GM12875 (cell line): Measurements from ENCODE around the gene SEC22B.
"Not testable (repeated sequence)": the region's sequence is repeated elsewhere in the genome, so short reads cannot be mapped to it uniquely, and the experiment has no call there.

Experiments used
- H3K4me3 ChIP-seq: one replicate; pipeline ENCODE4 v1.5.1; 2011; ENCODE audit warnings: low read depth, low read length, control low read depth

Gene SEC22B

GRCh38 chr1:120122262-120122893 is 53.9 kb downstream of the SEC22B start:
- not testable (repeated sequence) for H3K4me3 ChIP-seq

GRCh38 chr1:120121830-120122229 is 54.5 kb downstream of the SEC22B start:
- H3K4me3 ChIP-seq = not testable (repeated sequence)

GRCh38 chr1:120120525-120120924 is 55.8 kb downstream of the SEC22B start:
- not testable (repeated sequence) for H3K4me3 ChIP-seq

GRCh38 chr1:120117371-120118177 is 58.7 kb downstream of the SEC22B start:
- not testable (repeated sequence) for H3K4me3 ChIP-seq

- not testable (repeated sequence) for H3K4me3 ChIP-seq
These were observed 60.2 kb downstream of the SEC22B start for GRCh38 chr1:120116094-120116493.

GRCh38 chr1:120113134-120113533 is 63.2 kb downstream of the SEC22B start:
- not testable (repeated sequence) for H3K4me3 ChIP-seq

- not testable (repeated sequence) for H3K4me3 ChIP-seq
These were observed 64.1 kb downstream of the SEC22B start for GRCh38 chr1:120112212-120112611.

- H3K4me3 ChIP-seq = not testable (repeated sequence)
These were observed 64.5 kb downstream of the SEC22B start for GRCh38 chr1:120111771-120112170.

- H3K4me3 ChIP-seq = not testable (repeated sequence)
These were observed 65.3 kb downstream of the SEC22B start for GRCh38 chr1:120111008-120111407.

- H3K4me3 ChIP-seq = not testable (repeated sequence)
These were observed 66.7 kb downstream of the SEC22B start for GRCh38 chr1:120109656-120110055.

GRCh38 chr1:120109180-120109579 is 67.1 kb downstream of the SEC22B start:
- H3K4me3 ChIP-seq = not testable (repeated sequence)

- H3K4me3 ChIP-seq = not testable (repeated sequence)
These were observed 71.0 kb downstream of the SEC22B start for GRCh38 chr1:120105288-120105687.

GRCh38 chr1:120103768-120104167 is 72.6 kb downstream of the SEC22B start:
- H3K4me3 ChIP-seq = not testable (repeated sequence)

- H3K4me3 ChIP-seq = not testable (repeated sequence)
These were observed 74.7 kb downstream of the SEC22B start for GRCh38 chr1:120101593-120101992.
